Suppressor macrophage treated with lipopolysaccharide for 4 hours (primary cell): ENCODE results near the gene KAT6B.

Experiments used
- DNase-seq: peaks from one replicate; pipeline ENCODE4 v3.0.0-alpha.2; 2020

KAT6B gene

GRCh38 chr10:74994854-74995253 is 168.5 kb downstream of the KAT6B start:
- no peak for DNase-seq

GRCh38 chr10:74995806-74996205 is 169.4 kb downstream of the KAT6B start:
- DNase-seq = no peak

GRCh38 chr10:74997163-74997562 is 170.8 kb downstream of the KAT6B start:
- no peak for DNase-seq

- DNase-seq = no peak
Measured at GRCh38 chr10:75000748-75001321, 174.4 kb downstream of the KAT6B start.

GRCh38 chr10:75001715-75002350 is 175.4 kb downstream of the KAT6B start:
- no peak for DNase-seq

- DNase-seq = no peak
Measured at GRCh38 chr10:75002351-75002725, 175.9 kb downstream of the KAT6B start.

- DNase-seq = no peak
Measured at GRCh38 chr10:75002967-75003594, 176.7 kb downstream of the KAT6B start.

GRCh38 chr10:75003891-75004290 is 177.5 kb downstream of the KAT6B start:
- no peak for DNase-seq

- DNase-seq = no peak
Measured at GRCh38 chr10:75007646-75008045, 181.2 kb downstream of the KAT6B start.

GRCh38 chr10:75008952-75009351 is 182.6 kb downstream of the KAT6B start:
- DNase-seq = no peak

- no peak for DNase-seq
Measured at GRCh38 chr10:75009426-75009825, 183.0 kb downstream of the KAT6B start.

GRCh38 chr10:75010373-75010772 is 184.0 kb downstream of the KAT6B start:
- no peak for DNase-seq

GRCh38 chr10:75011221-75011620 is 184.8 kb downstream of the KAT6B start:
- no peak for DNase-seq

GRCh38 chr10:75012471-75012870 is 186.1 kb downstream of the KAT6B start:
- no peak for DNase-seq

- DNase-seq = no peak
Measured at GRCh38 chr10:75013007-75013406, 186.6 kb downstream of the KAT6B start.

- no peak for DNase-seq
Measured at GRCh38 chr10:75013522-75013921, 187.1 kb downstream of the KAT6B start.

GRCh38 chr10:75014516-75015230 is 188.3 kb downstream of the KAT6B start:
- no peak for DNase-seq

- DNase-seq = no peak
Measured at GRCh38 chr10:75015442-75015841, 189.0 kb downstream of the KAT6B start.

GRCh38 chr10:75016325-75016724 is 189.9 kb downstream of the KAT6B start:
- no peak for DNase-seq

- no peak for DNase-seq
Measured at GRCh38 chr10:75018251-75018650, 191.9 kb downstream of the KAT6B start.

- no peak for DNase-seq
Measured at GRCh38 chr10:75018686-75019307, 192.4 kb downstream of the KAT6B start.

- no peak for DNase-seq
Measured at GRCh38 chr10:75019370-75019769, 193.0 kb downstream of the KAT6B start.

- DNase-seq = no peak
Measured at GRCh38 chr10:75020168-75020567, 193.8 kb downstream of the KAT6B start.
